K562 (cell line): Measurements from ENCODE around the gene TMEM273. TPM values are rescaled to one million over a fixed set of nuclear protein-coding genes. Genes with fewer than 3 reads are reported as not detected.

Experiments
- ARNT ChIP-seq, 2 experiments: fragments of 450-650 bp; IDR thresholded peaks; 2 replicates each; pipeline ENCODE4 v1.6.1; 2016; ENCODE audit warnings: mild to moderate bottlenecking in 1 of 2
- CHD2 ChIP-seq: IDR thresholded peaks from 2 replicates; pipeline ENCODE4 v1.6.1; 2011; ENCODE audit warnings: low read depth, low read length
- CREB5 ChIP-seq: fragments of 250-450 bp; sonication (Bioruptor Pico); IDR thresholded peaks from 2 replicates; pipeline ENCODE4 v1.5.0; 2020; ENCODE audit warnings: mild to moderate bottlenecking
- CTCF ChIP-seq, 3 experiments: IDR thresholded peaks in 2 of 3; conservative IDR thresholded peaks in 1 of 3; 2 replicates each; pipeline ENCODE4 v1.5.1; 2011 to 2012; ENCODE audit warnings: low read length in 3 of 3, mild to moderate bottlenecking in 3 of 3, control low read depth in 2 of 3, improper control_type of control experiment in 1 of 3, inconsistent platforms in 1 of 3, low read depth in 1 of 3, mixed read lengths in 1 of 3, moderate library complexity in 1 of 3; ENCODE audit not compliant: insufficient read depth in 2 of 3
- E4F1 ChIP-seq: fragments of 250-450 bp; sonication (Bioruptor Pico); IDR thresholded peaks from 2 replicates; pipeline ENCODE4 v1.5.0; 2021; ENCODE audit warnings: mild to moderate bottlenecking, borderline replicate concordance
- ELF1 ChIP-seq: fragments of 200-800 bp; sonication (Bioruptor generic); IDR thresholded peaks from 2 replicates; pipeline ENCODE4 v1.6.1; 2016; ENCODE audit warnings: missing genetic modification characterization, missing compliant biosample characterization
- EP400 ChIP-seq: fragments of 450-650 bp; IDR thresholded peaks from 2 replicates; pipeline ENCODE4 v1.6.1; 2017; ENCODE audit warnings: antibody characterized with exemption, mild to moderate bottlenecking, moderate library complexity
- EWSR1 ChIP-seq: fragments of 450-650 bp; IDR thresholded peaks from 2 replicates; pipeline ENCODE4 v1.6.1; 2018; ENCODE audit warnings: borderline replicate concordance, mild to moderate bottlenecking, low read depth, moderate library complexity; ENCODE audit not compliant: partially characterized antibody
- ILK ChIP-seq: fragments of 450-650 bp; IDR thresholded peaks from 2 replicates; pipeline ENCODE4 v1.6.1; 2016; ENCODE audit warnings: missing genetic modification characterization, low read depth, mild to moderate bottlenecking, missing compliant biosample characterization, moderate library complexity, borderline replicate concordance
- NFRKB ChIP-seq: fragments of 450-650 bp; IDR thresholded peaks from 2 replicates; pipeline ENCODE4 v1.6.1; 2016; ENCODE audit warnings: low read depth
- PTTG1 ChIP-seq: fragments of 450-650 bp; IDR thresholded peaks from 2 replicates; pipeline ENCODE4 v1.6.1; 2016; ENCODE audit warnings: low read depth, mild to moderate bottlenecking, missing genetic modification characterization, missing compliant biosample characterization
- YBX1 ChIP-seq: fragments of 450-650 bp; IDR thresholded peaks from 2 replicates; pipeline ENCODE4 v1.7.1; 2016; ENCODE audit warnings: mild to moderate bottlenecking
- ZNF551 ChIP-seq: fragments of 250-450 bp; sonication (Bioruptor Pico); IDR thresholded peaks from 2 replicates; pipeline ENCODE4 v1.5.0; 2021; ENCODE audit warnings: mild to moderate bottlenecking, moderate library complexity
- ZNF609 ChIP-seq: sonication (generic); formaldehyde crosslinking; IDR thresholded peaks from 2 replicates; pipeline ENCODE4 v1.8.1; 2023; ENCODE audit warnings: missing genetic modification reagents, mild to moderate bottlenecking, borderline replicate concordance
- ZNF655 ChIP-seq: fragments of 250-450 bp; sonication (Bioruptor Pico); IDR thresholded peaks from 2 replicates; pipeline ENCODE4 v1.5.0; 2021
- ZNF79 ChIP-seq: fragments of 250-450 bp; sonication (Bioruptor Pico); IDR thresholded peaks from 2 replicates; pipeline ENCODE4 v1.4.0; 2020; ENCODE audit warnings: low read depth, mild to moderate bottlenecking, moderate library complexity
- polyA plus RNA-seq, 8 experiments: library from polyadenylated mRNA; depleted of rRNA in 4 of 8; stranded (reverse) in 5 of 8; unstranded in 3 of 8; fragments of >200 nt; fragmentation: Nextera tagmentation in 2 of 8; fragmentation: Illumina TruSeq in 1 of 8; extraction: Ambion mirVana in 2 of 8; extraction: Trizol in 1 of 8; gene quantifications; 2 replicates each; pipeline versions ENCODE4 v1.2.1 to v1.2.3, GENCODE V29; 2011 to 2014; ENCODE audit warnings: inconsistent platforms in 1 of 8, missing spikeins in 1 of 8
- total RNA-seq, 7 experiments: library from RNA; depleted of rRNA in 6 of 7; stranded (reverse); fragments of >200 nt in 6 of 7; fragmentation: Illumina TruSeq in 2 of 7; extraction: Trizol in 2 of 7; gene quantifications; 2 replicates each; pipeline versions ENCODE4 v1.2.1 to v1.2.3, GENCODE V29; 2011 to 2021; ENCODE audit warnings: low replicate concordance in 1 of 7

Gene TMEM273
- total and polyA plus RNA-seq, 9 of the 15 experiments (the other 6 are each of a cell fraction or from before 2014, with no cell fraction given) = 39.2 to 131 (median 95.6) TPM

- TF ChIP-seq ELF1 (tag) (0 out of 2 replicates have a peak, but pooled peaks have one; percentile 14), YBX1 (no peak), CREB5 (CRISPR knock-in tag) (no peak), ZNF79 (CRISPR knock-in tag) (no peak), ZNF655 (no peak), ARNT (IDR thresholded peaks at IDR 0.05) (peak in 1 of 2 experiments; percentile 65; a peak in 2 of 4 replicates), EWSR1 (no peak), ZNF551 (CRISPR knock-in tag) (no peak), PTTG1 (tag) (no peak), CHD2 (no peak), EP400 (0 out of 2 replicates have a peak, but pooled peaks have one; percentile 28), NFRKB (no peak), ILK (tag) (no peak), ZNF609 (CRISPR knock-in tag) (no peak), CTCF (IDR thresholded peaks at IDR 0.05 in 2 of 3, conservative IDR thresholded peaks at IDR 0.05 in 1 of 3; ENCODE audit: insufficient read depth in 2 of 3, low read depth in 1 of 3, low read length in 3 of 3) (no peak), E4F1 (CRISPR knock-in tag) (0 out of 2 replicates have a peak, but pooled peaks have one; percentile 33)
Observed at GRCh38 chr10:49173201-49173772, 14.9 kb downstream of the TMEM273 start (continued).
